Measurements from ENCODE around the gene CGA.
"Not testable (repeated sequence)": the region's sequence is repeated elsewhere in the genome, so short reads cannot be mapped to it uniquely, and the experiment has no call there.

The CGA gene

GRCh38 chr6:87095087-87095509 lies at the start of gene CGA:
Gene CGA, minus strand, starts transcription at chr6:87095106. Its CDS starts 6,906 bp downstream, at chr6:87088200.
- DNase-seq (ENCODE audit: low read depth in 2 of 2): no peak

- DNase-seq (ENCODE audit: low read depth in 2 of 2): not testable (repeated sequence)
Observed at GRCh38 chr6:87139927-87140326, 45.0 kb upstream of the CGA start.

GRCh38 chr6:87139236-87139635 lies 44.3 kb upstream of the CGA start:
- DNase-seq (ENCODE audit: low read depth in 2 of 2): peak in 1 of 2 donors; percentile 14

- DNase-seq (ENCODE audit: low read depth in 2 of 2): no peak
Observed at GRCh38 chr6:87136963-87137362, 42.1 kb upstream of the CGA start.

GRCh38 chr6:87127737-87128136 lies 32.8 kb upstream of the CGA start:
- no peak for DNase-seq (ENCODE audit: low read depth in 2 of 2)

- DNase-seq (ENCODE audit: low read depth in 2 of 2): no peak
Observed at GRCh38 chr6:87126501-87126900, 31.6 kb upstream of the CGA start.

GRCh38 chr6:87124074-87124473 lies 29.2 kb upstream of the CGA start:
- DNase-seq (ENCODE audit: low read depth in 2 of 2): no peak

- no peak for DNase-seq (ENCODE audit: low read depth in 2 of 2)
Observed at GRCh38 chr6:87122477-87122876, 27.6 kb upstream of the CGA start.

GRCh38 chr6:87118054-87118453 lies 23.1 kb upstream of the CGA start:
- no peak for DNase-seq (ENCODE audit: low read depth in 2 of 2)

- no peak for DNase-seq (ENCODE audit: low read depth in 2 of 2)
Observed at GRCh38 chr6:87116922-87117321, 22.0 kb upstream of the CGA start.

GRCh38 chr6:87115402-87116135 lies 20.7 kb upstream of the CGA start:
- no peak for DNase-seq (ENCODE audit: low read depth in 2 of 2)

GRCh38 chr6:87110636-87111035 lies 15.7 kb upstream of the CGA start:
- no peak for DNase-seq (ENCODE audit: low read depth in 2 of 2)

GRCh38 chr6:87105823-87106222 lies 10.9 kb upstream of the CGA start:
- no peak for DNase-seq (ENCODE audit: low read depth in 2 of 2)

GRCh38 chr6:87104667-87105066 lies 9.8 kb upstream of the CGA start:
- no peak for DNase-seq (ENCODE audit: low read depth in 2 of 2)

GRCh38 chr6:87103977-87104601 lies 9.2 kb upstream of the CGA start:
- no peak for DNase-seq (ENCODE audit: low read depth in 2 of 2)

GRCh38 chr6:87102151-87102621 lies 7.3 kb upstream of the CGA start:
- no peak for DNase-seq (ENCODE audit: low read depth in 2 of 2)

GRCh38 chr6:87101067-87101466 lies 6.2 kb upstream of the CGA start:
- no peak for DNase-seq (ENCODE audit: low read depth in 2 of 2)

GRCh38 chr6:87100216-87100615 lies 5.3 kb upstream of the CGA start:
- no peak for DNase-seq (ENCODE audit: low read depth in 2 of 2)

GRCh38 chr6:87099472-87099871 lies 4.6 kb upstream of the CGA start:
- DNase-seq (ENCODE audit: low read depth in 2 of 2): no peak

- DNase-seq (ENCODE audit: low read depth in 2 of 2): no peak
Observed at GRCh38 chr6:87094576-87094975, 330 bp downstream of the CGA start.

GRCh38 chr6:87093651-87094050 lies 1.3 kb downstream of the CGA start:
- DNase-seq (ENCODE audit: low read depth in 2 of 2): no peak

GRCh38 chr6:87093199-87093598 lies 1.7 kb downstream of the CGA start:
- DNase-seq (ENCODE audit: low read depth in 2 of 2): no peak

- DNase-seq (ENCODE audit: low read depth in 2 of 2): no peak
Observed at GRCh38 chr6:87092435-87092834, 2.5 kb downstream of the CGA start.
